HEK293T (cell line): ENCODE results near the gene CACNA1F.

Experiments
- ARNT ChIP-seq: fragments of 450-650 bp; IDR thresholded peaks from 2 replicates; pipeline ENCODE4 v1.6.1; 2017; ENCODE audit warnings: mild to moderate bottlenecking
- FOXM1 ChIP-seq: fragments of 450-650 bp; IDR thresholded peaks from 2 replicates; pipeline ENCODE4 v1.6.1; 2017; ENCODE audit warnings: mild to moderate bottlenecking, borderline replicate concordance
- HDGF ChIP-seq: fragments of 450-650 bp; IDR thresholded peaks from 2 replicates; pipeline ENCODE4 v1.6.1; 2017; ENCODE audit warnings: antibody characterized with exemption, borderline replicate concordance
- NFRKB ChIP-seq: fragments of 450-650 bp; IDR thresholded peaks from 2 replicates; pipeline ENCODE4 v1.6.1; 2016; ENCODE audit warnings: mild to moderate bottlenecking, moderate library complexity
- SP1 ChIP-seq: fragments of 450-650 bp; IDR thresholded peaks from 2 replicates; pipeline ENCODE4 v1.6.1; 2017
- SUZ12 ChIP-seq: fragments of 450-650 bp; IDR thresholded peaks from 2 replicates; pipeline ENCODE4 v1.6.1; 2016; ENCODE audit warnings: mild to moderate bottlenecking
- TARDBP ChIP-seq: fragments of 450-650 bp; IDR thresholded peaks from 2 replicates; pipeline ENCODE4 v1.6.1; 2016
- ZNF384 ChIP-seq: fragments of 450-650 bp; IDR thresholded peaks from 2 replicates; pipeline ENCODE4 v1.6.1; 2016
- TF ChIP-seq, protein P1 (sequence below): fragments of 450-650 bp; IDR thresholded peaks from 2 replicates; pipeline ENCODE4 v1.6.1; 2016

DNA sequence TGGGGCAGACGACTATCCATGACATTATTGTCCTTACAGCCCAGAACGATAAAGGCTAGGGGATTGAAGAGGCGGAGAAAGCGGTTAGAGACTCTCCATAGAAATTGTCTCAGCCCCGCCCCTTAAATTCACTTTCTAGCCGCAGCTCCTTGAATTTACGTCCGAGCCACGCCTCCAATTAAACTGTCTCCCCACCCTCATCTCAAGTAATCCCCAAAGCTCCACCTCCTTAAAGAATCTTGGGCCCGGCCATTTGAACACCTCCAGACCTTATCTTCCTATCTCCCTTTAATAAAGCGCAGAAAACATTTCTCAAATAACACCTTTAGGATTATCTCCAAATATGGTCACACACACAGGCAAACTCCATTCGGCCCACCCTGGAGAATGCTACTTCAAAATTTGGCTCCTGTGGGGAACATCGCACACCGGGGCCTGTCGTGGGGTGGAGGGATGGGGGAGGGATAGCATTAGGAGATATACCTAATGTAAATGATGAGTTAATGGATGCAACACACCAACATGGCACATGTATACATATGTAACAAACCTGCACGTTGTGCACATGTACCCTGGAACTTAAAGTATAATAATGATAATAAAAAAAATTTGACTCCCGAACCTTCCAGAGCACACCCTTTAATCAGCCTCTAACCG lies 77.8 kb downstream of the CACNA1F start:
- TF ChIP-seq SUZ12: no peak
- no peak for TF ChIP-seq FOXM1
- TF ChIP-seq SP1: no peak
- no peak for TF ChIP-seq HDGF
- TF ChIP-seq ZNF384: no peak
- TF ChIP-seq, protein P1, sequence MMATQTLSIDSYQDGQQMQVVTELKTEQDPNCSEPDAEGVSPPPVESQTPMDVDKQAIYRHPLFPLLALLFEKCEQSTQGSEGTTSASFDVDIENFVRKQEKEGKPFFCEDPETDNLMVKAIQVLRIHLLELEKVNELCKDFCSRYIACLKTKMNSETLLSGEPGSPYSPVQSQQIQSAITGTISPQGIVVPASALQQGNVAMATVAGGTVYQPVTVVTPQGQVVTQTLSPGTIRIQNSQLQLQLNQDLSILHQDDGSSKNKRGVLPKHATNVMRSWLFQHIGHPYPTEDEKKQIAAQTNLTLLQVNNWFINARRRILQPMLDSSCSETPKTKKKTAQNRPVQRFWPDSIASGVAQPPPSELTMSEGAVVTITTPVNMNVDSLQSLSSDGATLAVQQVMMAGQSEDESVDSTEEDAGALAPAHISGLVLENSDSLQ: peak; percentile 69; the same call in 1 of the 2 replicates
- no peak for TF ChIP-seq TARDBP
- no peak for TF ChIP-seq ARNT
- no peak for TF ChIP-seq NFRKB
